ENCODE measurements around the gene CARTPT.

GRCh38 chr5:71719063-71719964, at the start of gene CARTPT:
- TF ChIP-seq CTCF (IDR thresholded peaks at IDR 0.05) (no peak), POLR2A (IDR thresholded peaks at IDR 0.05) (no peak)

All from lower leg skin (tissue), 3 donors.